ENCODE measurements around the gene MSH2.
"Not testable (repeated sequence)": the region's sequence is repeated elsewhere in the genome, so short reads cannot be mapped to it uniquely, and the experiment has no call there.

Gene MSH2

DNA sequence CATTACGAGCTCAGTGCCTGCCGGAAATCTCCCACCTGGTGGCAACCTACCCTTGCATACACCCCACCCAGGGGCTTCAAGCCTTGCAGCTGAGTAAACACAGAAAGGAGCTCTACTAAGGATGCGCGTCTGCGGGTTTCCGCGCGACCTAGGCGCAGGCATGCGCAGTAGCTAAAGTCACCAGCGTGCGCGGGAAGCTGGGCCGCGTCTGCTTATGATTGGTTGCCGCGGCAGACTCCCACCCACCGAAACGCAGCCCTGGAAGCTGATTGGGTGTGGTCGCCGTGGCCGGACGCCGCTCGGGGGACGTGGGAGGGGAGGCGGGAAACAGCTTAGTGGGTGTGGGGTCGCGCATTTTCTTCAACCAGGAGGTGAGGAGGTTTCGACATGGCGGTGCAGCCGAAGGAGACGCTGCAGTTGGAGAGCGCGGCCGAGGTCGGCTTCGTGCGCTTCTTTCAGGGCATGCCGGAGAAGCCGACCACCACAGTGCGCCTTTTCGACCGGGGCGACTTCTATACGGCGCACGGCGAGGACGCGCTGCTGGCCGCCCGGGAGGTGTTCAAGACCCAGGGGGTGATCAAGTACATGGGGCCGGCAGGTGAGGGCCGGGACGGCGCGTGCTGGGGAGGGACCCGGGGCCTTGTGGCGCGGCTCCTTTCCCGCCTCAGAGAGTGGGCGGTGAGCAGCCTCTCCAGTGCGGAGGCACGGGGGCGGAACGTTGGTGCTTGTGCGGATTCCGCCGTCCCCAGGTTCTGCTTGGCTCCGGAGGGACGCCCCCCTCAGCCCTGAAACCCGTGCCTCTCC, at the start of gene MSH2:
Gene MSH2 (plus strand): TSS at position 352 of the 804 bp plus-strand sequence. CDS start 36 bp downstream, at position 388.
- in situ Hi-C loops (cut with MboI; ENCODE audit: low sequenced_read_pairs), result no loop called here

DNA sequence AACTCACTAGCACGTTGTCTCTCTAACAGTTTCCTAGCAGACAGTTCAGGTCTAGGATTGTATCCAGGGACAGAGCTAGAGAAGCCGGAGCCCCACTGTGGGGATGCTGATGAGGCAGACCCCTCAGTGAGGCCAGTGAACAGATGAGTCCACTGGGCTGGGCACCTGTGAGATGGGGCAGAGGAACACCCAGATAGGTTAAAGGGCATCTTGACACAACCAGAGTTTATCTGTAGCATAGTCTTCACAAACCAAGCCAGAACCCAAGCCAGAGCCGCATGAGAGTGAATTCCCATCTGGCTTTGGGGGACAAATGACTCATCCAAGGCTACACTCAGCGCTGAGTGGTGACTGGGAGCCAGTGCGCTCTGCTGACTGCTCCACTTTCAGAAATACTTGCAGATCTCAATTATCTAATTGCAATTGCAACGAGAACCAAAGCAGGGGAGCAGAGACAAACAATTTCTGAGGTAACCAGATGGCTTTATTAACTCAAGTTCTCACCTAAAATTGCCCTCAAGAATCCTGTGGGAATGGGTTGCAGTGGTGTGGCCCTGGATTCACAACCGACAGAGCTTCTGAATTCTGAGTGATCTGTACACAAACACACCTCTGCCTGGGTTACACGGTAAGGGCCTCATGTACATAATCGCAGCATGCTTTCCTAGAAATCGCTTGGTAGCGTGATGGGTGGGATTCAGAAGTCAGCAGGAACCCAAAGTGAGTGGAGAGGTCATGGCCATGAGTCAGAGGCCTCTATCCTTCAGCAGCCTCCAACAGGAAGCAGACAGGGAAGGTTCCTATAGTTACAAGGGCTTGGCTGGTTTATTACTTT, 48.7 kb upstream of the MSH2 start:
- in situ Hi-C loops (cut with MboI; ENCODE audit: low sequenced_read_pairs), result no loop called here

DNA sequence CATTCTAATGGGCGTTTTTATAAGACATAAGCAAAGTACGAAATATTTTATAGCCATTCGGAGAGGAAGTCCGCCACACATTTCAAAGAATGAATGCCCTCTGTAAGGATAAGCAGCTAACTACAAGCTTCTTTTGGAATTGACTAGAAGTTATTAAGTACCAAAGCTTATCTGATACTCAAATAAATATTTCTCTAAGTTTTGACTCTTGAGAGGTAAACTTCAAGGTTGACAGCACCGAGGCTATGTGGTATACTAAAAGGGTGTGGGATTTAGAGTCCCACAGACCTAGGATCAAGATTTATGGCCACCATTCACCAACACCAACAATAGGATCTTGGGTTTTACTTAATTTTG, 48.1 kb upstream of the MSH2 start:
- in situ Hi-C loops (cut with MboI; ENCODE audit: low sequenced_read_pairs), result no loop called here

DNA sequence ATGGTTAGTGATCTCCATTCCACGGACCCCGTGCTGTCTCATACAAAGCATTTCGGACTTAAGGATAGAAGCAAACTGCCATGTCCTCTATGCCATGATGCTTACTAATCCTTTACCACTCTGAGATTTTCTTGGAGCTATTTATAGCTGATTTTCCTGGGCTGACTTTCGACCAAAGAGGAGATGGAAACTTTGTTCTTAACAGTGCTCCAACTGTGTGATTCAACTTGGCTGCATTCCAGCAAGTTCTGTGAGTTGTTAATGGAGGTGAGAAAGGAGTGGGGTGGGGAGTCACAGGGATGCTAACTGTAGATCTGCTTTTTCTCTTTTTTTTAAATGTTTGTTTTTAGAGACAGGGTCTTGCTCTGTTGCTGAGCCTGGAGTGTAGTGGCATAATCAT, 45.5 kb upstream of the MSH2 start:
- in situ Hi-C loops (cut with MboI; ENCODE audit: low sequenced_read_pairs), result no loop called here

DNA sequence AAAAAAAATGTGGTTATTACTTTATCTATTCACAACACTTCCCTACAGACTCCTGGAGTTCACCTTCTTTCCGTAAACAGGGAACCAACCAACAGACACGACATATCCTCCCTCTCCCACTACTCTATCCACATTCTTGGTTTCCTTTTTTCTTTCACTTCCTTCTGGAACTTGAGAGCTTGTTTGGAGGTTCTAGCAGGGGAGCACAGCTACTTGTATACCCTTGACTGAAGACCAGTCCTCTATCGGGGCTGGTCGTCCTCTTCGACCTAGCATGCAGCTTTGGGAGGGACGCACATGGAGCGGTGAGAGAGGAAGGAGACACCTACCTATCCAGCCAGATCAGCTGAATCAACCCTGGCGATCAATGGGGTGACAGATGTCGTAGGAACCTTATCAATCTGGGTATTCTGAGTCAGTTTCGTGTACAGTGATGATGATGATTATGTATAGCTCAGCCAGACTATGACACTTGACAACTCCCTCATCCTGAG, 43.5 kb upstream of the MSH2 start:
- in situ Hi-C loops (cut with MboI; ENCODE audit: low sequenced_read_pairs), result no loop called here

DNA sequence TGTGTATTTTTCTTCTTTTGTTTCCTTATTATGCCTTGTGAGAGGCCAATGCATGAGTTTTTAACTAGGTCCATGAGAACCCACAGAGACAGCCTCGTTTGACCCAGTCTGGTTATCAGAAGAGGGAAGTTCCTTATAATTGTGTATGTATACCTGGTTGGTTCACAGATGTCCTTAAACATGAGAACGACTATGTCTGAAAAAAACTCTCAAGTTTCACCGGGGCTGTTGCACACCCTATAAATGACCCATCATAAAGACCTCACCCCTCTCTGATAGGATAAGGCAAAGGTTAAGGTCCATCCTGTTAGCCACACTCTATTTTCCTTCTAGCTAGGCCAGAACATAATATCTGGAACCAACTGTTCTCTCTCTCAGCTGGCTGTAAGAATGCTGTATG, 42.7 kb upstream of the MSH2 start:
- in situ Hi-C loops (cut with MboI; ENCODE audit: low sequenced_read_pairs), result no loop called here

DNA sequence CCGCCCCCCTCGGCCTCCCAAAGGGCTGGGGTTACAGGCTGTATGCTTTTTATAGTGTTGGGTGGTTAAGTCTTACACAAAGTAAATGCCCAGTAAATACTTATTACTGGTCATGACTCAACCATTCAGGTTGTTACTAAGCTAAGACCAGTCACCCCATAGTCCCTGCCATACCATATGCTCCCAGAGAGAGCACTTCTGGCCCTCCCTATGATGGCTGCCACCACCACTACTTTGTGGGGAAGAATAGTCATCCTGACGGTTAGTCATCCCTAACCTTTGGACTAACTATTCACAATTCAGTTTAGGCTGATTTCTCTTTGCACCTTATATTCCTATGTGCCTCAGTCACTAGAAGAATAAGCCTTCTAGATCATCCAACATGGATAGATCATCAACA, 42.0 kb upstream of the MSH2 start:
- in situ Hi-C loops (cut with MboI; ENCODE audit: low sequenced_read_pairs), result no loop called here

DNA sequence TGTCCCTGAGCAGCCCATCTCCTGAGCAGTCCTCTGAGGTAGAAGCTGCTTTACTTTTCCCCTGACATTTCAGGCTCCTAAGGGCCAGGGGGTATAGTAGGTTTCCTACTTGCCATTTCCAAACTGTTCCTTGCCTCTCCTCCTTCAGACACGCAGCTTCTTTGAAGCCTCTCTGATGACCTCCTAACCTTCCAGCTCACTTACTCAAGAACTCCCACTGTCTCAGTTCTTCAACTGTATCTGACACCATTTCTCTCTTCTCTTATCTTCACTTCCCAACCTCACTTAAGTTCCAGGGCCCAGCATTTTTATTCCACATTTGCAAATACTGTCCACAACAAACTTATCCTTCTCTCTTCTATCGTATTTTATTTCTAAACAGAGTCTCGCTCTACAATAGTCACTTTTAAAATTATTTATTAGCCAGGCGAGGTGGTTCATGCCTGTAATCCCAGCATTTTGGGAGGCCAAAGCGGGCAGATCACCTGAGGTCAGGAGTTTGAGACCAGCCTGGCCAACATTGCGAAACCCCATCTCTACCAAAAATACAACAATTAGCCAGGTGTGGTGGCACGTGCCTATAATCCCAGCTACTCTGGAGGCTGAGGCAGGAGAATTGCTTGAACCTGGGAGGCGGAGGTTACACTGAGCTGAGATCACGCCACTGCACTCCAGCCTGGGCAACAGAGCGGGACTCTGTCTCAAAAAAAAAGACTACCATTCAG, 41.3 kb upstream of the MSH2 start:
- in situ Hi-C loops (cut with MboI; ENCODE audit: low sequenced_read_pairs), result not testable (repeated sequence)

DNA sequence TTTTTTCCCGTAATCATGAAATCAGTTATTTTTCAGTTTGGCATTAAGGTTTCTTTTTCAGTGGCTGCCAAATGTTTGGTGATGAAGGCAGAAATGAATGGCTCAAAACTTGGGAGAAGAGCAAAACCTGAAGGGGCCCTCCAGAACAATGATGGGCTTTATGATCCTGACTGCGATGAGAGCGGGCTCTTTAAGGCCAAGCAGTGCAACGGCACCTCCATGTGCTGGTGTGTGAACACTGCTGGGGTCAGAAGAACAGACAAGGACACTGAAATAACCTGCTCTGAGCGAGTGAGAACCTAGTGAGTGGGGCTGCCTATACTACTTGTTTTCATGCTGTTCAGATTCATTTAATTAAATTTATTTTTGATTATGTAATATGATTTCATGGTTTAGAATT, 29.2 kb upstream of the MSH2 start:
- in situ Hi-C loops (cut with MboI; ENCODE audit: low sequenced_read_pairs), result no loop called here

DNA sequence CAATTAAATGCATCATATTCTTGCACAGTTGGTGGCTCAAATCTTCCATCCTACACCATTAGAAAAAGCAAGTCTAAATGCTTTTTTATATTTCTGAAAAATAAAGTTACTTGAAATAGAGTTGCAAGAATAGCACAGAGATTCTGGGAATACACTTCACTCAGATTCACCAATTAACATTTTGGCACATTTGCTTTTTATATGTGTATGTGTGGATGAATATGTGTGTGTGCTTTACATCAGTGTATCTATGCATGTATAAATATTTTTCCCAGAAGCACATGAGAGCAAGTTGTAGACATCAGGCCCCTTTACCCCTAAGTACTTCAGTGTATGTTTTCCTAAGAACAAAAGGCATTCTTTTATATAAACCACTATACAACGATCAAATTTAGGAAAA, 27.6 kb upstream of the MSH2 start:
- in situ Hi-C loops (cut with MboI; ENCODE audit: low sequenced_read_pairs), result no loop called here

DNA sequence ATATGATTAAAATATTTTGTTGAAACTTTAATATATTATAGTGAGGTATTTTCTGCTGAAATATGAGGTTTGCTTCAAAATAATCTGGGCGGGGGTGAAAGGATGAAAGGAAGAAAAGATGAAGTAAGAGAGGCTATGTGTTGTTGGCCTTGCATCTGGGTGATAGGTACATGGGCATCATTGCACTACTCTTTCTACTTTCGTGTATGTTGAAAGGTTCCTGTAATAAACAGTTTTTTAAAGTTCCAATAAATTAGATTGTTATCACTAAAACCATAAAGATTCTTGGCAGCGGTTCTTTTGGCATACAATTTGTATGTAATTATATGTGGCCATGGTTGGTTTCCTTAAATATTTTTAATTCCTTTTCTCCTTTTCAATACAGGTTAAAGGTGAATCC, 23.6 kb upstream of the MSH2 start:
- in situ Hi-C loops (cut with MboI; ENCODE audit: low sequenced_read_pairs), result no loop called here

DNA sequence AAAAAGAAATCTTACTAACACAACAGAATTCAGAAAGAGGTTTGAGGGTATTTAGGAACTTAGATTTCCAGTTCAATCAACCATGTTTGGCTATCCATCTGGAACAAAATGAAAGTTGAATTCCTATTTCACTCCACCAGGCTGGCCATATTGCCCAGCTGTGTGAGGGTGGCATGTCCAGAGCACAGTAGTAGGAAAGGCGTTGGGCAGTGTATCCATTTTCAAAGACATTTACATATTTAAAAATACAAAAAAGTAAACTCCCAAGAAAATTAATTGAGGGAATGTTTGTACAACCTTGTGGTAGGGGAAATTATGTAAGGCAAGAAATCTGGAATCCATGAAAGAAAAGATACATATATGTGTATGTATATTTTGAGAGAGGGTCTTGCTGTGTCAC, 21.5 kb upstream of the MSH2 start:
- in situ Hi-C loops (cut with MboI; ENCODE audit: low sequenced_read_pairs), result no loop called here

DNA sequence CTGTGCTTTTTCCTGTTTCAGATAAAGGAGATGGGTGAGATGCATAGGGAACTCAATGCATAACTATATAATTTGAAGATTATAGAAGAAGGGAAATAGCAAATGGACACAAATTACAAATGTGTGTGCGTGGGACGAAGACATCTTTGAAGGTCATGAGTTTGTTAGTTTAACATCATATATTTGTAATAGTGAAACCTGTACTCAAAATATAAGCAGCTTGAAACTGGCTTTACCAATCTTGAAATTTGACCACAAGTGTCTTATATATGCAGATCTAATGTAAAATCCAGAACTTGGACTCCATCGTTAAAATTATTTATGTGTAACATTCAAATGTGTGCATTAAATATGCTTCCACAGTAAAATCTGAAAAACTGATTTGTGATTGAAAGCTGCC, 16.4 kb upstream of the MSH2 start:
- in situ Hi-C loops (cut with MboI; ENCODE audit: low sequenced_read_pairs), result no loop called here

DNA sequence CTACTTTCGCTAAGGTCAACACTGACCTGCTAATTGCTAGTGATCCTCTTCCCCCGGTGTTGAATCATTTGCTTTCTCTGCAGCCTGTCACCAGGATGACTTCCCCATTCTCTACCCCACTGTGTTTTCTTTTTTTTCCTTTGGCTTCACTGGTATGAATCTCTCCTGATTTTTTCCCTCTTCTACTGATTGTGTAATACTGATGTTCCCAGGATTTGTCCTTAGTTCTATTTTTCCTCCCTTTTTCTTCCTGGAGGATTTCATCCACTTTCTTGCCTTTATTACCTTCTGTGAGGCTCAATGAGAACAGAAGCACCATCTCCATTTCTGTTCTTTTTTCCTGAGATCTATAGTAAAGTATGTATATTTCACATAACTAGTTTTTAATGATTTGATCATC, 14.1 kb upstream of the MSH2 start:
- in situ Hi-C loops (cut with MboI; ENCODE audit: low sequenced_read_pairs), result no loop called here

DNA sequence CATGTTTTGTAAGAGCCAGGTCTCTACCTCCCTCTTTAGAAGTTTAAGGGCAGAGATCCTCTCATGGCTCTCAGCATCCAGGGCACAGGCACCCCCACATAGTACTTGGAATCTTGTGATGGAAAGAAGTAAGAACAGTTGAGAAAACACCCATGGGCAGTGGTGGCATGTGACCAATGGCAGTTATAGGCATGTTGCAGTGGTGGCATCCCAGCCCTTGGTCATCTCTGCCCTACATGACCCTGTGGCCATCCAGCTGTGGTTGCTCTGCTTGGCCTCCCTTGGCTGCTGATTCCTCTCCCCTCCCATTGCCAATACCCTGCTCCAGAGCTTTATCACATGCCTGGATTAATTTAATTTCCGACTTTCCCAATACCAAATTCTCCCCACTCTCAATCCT, 13.3 kb upstream of the MSH2 start:
- in situ Hi-C loops (cut with MboI; ENCODE audit: low sequenced_read_pairs), result no loop called here

DNA sequence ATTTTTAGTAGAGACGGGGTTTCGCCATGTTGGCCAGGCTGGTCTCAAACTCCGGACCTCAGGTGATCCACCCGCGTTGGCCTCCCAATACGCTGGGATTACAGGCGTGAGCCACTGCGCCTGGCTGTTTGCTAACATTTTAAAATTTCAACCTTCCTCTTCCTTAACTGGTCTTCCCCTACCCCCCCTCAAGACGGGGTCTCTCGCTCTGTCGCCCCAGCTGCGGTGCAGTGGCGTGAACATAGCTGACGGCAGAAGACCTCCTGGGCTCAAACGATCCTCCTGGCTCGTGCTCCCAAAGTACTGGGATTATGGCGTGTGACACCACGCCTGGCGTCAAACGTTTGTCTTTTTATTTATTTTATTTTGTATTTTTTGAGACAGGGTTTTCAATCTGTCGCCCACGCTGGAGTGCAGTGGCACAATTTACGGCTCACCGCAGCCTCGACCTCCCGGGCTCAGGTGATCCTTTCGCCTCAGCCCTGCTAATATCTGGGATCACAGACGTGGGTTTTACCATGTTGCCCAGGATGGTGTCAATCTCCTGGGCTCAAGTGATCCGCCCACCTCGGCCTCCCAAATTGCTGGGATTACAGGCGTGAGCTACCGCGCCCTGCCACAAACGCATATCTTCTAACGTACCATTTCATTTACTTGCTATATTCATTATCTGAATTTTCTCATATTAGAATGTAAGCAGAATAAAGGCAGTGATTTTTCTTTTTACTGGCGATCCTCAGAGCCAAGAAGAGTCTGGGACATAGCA, 984 bp upstream of the MSH2 start:
- in situ Hi-C loops (cut with MboI; ENCODE audit: low sequenced_read_pairs), result no loop called here

DNA sequence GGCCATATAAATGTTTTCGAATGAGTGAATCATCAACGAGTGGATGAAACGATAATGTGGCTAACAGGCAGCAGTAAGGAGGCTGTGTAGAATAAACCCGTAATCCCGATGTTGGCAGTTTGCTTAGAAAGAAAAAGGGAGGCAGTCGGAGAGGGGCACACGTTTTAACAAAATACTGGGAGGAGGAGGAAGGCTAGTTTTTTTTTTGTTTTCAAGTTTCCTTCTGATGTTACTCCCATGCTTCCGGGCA, 476 bp upstream of the MSH2 start:
- in situ Hi-C loops (cut with MboI; ENCODE audit: low sequenced_read_pairs), result no loop called here

DNA sequence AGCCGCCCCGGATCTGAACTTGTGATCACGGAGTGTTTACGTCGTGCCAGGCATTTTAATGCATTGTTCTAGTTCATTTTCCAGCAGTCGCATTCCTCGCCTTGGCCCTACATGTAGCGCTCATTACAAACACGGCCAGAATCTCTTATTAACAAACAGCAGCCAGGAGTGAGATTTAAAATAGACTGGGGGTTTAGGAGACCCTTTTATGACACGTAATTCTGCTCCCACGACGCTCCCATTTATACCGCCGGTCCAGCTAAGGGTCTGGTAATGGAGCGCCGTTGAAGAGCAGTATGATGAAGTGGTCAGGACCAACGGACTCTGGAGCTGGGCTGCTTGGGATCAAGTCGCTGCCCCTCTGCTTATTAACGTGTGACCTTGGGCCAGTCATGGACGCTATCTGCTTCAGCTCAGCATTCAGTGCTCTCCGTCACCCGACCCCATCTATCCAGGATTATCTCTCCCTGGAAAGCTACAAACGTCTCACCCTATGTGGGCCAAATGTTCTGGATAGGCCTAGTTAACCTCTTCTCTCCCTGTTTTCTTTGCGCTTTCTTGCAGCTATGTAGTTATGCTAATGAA, 745 bp downstream of the MSH2 start:
- in situ Hi-C loops (cut with MboI; ENCODE audit: low sequenced_read_pairs), result no loop called here

DNA sequence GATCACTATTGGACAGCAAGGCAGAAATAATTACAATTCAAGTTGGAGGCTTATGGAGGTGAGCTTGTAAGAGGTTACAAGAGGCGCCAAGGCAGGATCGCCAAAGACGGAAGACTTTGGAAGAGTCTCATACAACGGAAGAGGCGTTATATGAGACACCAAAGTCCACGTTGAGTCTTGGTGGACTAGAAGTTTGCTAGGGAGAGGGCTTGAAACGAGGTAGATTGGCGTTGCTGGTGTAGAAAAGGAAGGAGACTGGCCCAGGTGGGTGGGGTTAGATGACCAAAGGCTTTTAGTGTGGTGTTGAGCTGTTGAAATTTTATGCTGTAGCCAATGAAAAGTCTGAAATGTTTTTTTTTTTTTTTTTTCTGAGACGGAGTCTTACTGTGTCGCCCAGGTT, 1.4 kb downstream of the MSH2 start:
- in situ Hi-C loops (cut with MboI; ENCODE audit: low sequenced_read_pairs), result no loop called here

DNA sequence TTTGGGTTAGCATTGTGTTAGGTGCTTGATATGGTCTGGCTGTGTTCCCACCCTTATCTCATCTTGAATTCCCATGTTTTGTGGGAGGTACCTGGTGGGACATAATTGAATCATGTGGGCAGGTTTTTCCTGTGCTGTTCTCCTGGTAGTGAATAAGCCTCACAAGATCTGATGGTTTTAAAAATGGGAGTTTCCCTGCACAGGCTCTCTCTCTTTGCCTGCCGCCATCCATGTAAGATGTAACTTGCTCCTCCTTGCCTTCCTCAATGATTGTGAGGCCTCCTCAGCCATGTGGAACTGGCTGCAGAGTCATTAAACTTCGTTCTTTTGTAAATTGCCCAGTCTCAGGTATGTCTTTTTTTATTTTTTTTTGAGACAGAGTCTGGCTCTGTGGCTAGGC, 2.8 kb downstream of the MSH2 start:
- in situ Hi-C loops (cut with MboI; ENCODE audit: low sequenced_read_pairs), result no loop called here
